Measurements from ENCODE around the gene NPHP4.

- TF ChIP-seq MAX (IDR thresholded peaks at IDR 0.05), result no peak
- TF ChIP-seq CTCF (IDR thresholded peaks at IDR 0.05; ENCODE audit: low read depth, low read length, missing input control), result no peak
- TF ChIP-seq RAD21 (IDR thresholded peaks at IDR 0.05), result no peak
- TF ChIP-seq GABPA (IDR thresholded peaks at IDR 0.05 in 1 of 2, conservative IDR thresholded peaks at IDR 0.05 in 1 of 2), result no peak
- no peak for TF ChIP-seq YY1 (IDR thresholded peaks at IDR 0.05)
- TF ChIP-seq JUND (IDR thresholded peaks at IDR 0.05), result no peak
- TF ChIP-seq ATF3 (IDR thresholded peaks at IDR 0.05), result no peak
- no peak for TF ChIP-seq NR2F2 (IDR thresholded peaks at IDR 0.05)
- TF ChIP-seq EGR1 (IDR thresholded peaks at IDR 0.05; ENCODE audit: low read depth in 2 of 2), result no peak
- no peak for TF ChIP-seq TAF1 (conservative IDR thresholded peaks at IDR 0.05)
- TF ChIP-seq SP1 (IDR thresholded peaks at IDR 0.05), result no peak
Observed at GRCh38 chr1:5990913-5991312, 1.3 kb downstream of the NPHP4 start.

Data from liver (tissue), 3 donors.